Measurements from ENCODE around the gene MTX1. TPM values are rescaled to one million over a fixed set of nuclear protein-coding genes. Genes with fewer than 3 reads are reported as not detected.
A peak's percentile ranks its signal among the peaks of the same experiment; 100 is the strongest.

MTX1 gene
- total and polyA plus RNA-seq, 2 of the 4 experiments (the other 2 are of a cell fraction) = 67.2 to 73.7 TPM

GRCh38 chr1:155197901-155198546 lies 10.5 kb upstream of the MTX1 start:
- 97% methylated on average over 6 of the region's 15 CpGs; no CpG with 5 or more reads in 1 of the 2 experiments for WGBS, 2 experiments (ENCODE audit: extremely low coverage in 2 of 2, insufficient read length in 1 of 2)
- no peak overlapping the region for H2BK20ac ChIP-seq (ENCODE audit: low read depth, low read length)
- H3K18ac ChIP-seq (ENCODE audit: low read depth, low read length) = no peak overlapping the region
- no peak for TF ChIP-seq RFX5 (IDR thresholded peaks at IDR 0.05; ENCODE audit: low read depth, low read length)
- no peak for TF ChIP-seq SMC3 (IDR thresholded peaks at IDR 0.05; ENCODE audit: low read depth, low read length)
- H3K4ac ChIP-seq (ENCODE audit: low read depth, low read length) = no peak overlapping the region
- H2BK15ac ChIP-seq (ENCODE audit: low read depth, low read length) = no peak overlapping the region
- no peaks in the 10 kb centered on the region for H3K9me3 ChIP-seq (ENCODE audit: control insufficient read depth, insufficient read depth, low read length)
- peak overlapping the region; percentile 7 for H2AK9ac ChIP-seq (replicated peaks; ENCODE audit: low read depth, low read length, poor library complexity)
- H3K4me1 ChIP-seq (ENCODE audit: control insufficient read depth, insufficient read depth, low read length) = peaks cover 15% of the 10 kb centered on the region
- H3K4me3 ChIP-seq (ENCODE audit: insufficient read depth, low read depth, low read length) = no peak overlapping the region
- H4K20me1 ChIP-seq (ENCODE audit: insufficient read depth, low read length) = no peaks in the 10 kb centered on the region
- DNase-seq (no peak), ATAC-seq (ENCODE audit: low read depth) (no peak)
- H2AFZ ChIP-seq (replicated peaks; ENCODE audit: low read length, poor library complexity) = no peak overlapping the region
- no peak overlapping the region for H3K9ac ChIP-seq (ENCODE audit: low read depth, low read length)
- no peak overlapping the region for H3K27ac ChIP-seq (ENCODE audit: insufficient read depth, low read length)
- in situ Hi-C loops (cut with MboI; ENCODE audit: low sequenced_read_pairs) (no loop called here), intact Hi-C loops (cut with micrococcal nuclease) (no loop called here), dilution Hi-C loops (cut with HindIII; ENCODE audit: low sequenced_read_pairs, unreplicated experiment) (no loop called here)
- TSS peak; percentile 45 for BruUV-seq (replicated peaks)
- ChIA-PET CTCF (no interaction called here), POLR2A (ENCODE audit: unreplicated experiment) (no interaction called here)
- no peak overlapping the region for H2BK120ac ChIP-seq (ENCODE audit: low read depth, low read length)
- no peak overlapping the region for H4K5ac ChIP-seq (ENCODE audit: low read depth, low read length)
- H2BK5ac ChIP-seq (ENCODE audit: low read depth, low read length, poor library complexity, severe bottlenecking) = no peak overlapping the region
- H3K14ac ChIP-seq (replicated peaks; ENCODE audit: low read depth, low read length) = no peak overlapping the region
- H3K36me3 ChIP-seq (ENCODE audit: control insufficient read depth, insufficient read depth, low read length) = peaks cover 28% of the 10 kb centered on the region
- H3K27me3 ChIP-seq (ENCODE audit: control insufficient read depth, insufficient read depth, low read length) = no peaks in the 10 kb centered on the region
- H3K56ac ChIP-seq (ENCODE audit: extremely low read depth, insufficient read depth, low read length) = no peak overlapping the region
- no peak overlapping the region for H4K8ac ChIP-seq (ENCODE audit: low read depth in 2 of 2, low read length in 2 of 2)
- H4K91ac ChIP-seq (ENCODE audit: insufficient read depth, low read depth, low read length) = no peak overlapping the region
- peaks cover 13 to 30% of the 10 kb centered on the region in 2 experiments; a peak in 3 of 4 replicates for H3K79me1 ChIP-seq (ENCODE audit: low read depth in 1 of 2, low read length in 2 of 2)
- H3K4me2 ChIP-seq (ENCODE audit: low read depth, low read length) = no peak overlapping the region
- H2AK5ac ChIP-seq (ENCODE audit: low read depth, low read length) = no peak overlapping the region
- peaks cover 15% of the 10 kb centered on the region for H3K9me1 ChIP-seq (ENCODE audit: insufficient read depth, low read length)
- H3K23ac ChIP-seq (ENCODE audit: low read depth, low read length) = no peak overlapping the region
